HG02981 (cell line): ENCODE measurements around the gene DUS2.
"Not testable (repeated sequence)": the region's sequence is repeated elsewhere in the genome, so short reads cannot be mapped to it uniquely, and the experiment has no call there.

ENCODE experiments used
- ATAC-seq: cut with Tn5 transposase; IDR thresholded peaks from one replicate; pipeline ENCODE4 v1.9.1; 2021; ENCODE audit warnings: mild to moderate bottlenecking, moderate library complexity; ENCODE audit not compliant: unreplicated experiment

The DUS2 gene

GRCh38 chr16:68022728-68023537 is at the start of gene DUS2, which contains the start of gene DDX28:
Gene DUS2, plus strand, starts transcription at chr16:68023284. Its CDS starts 14,740 bp downstream, at chr16:68038024.
Gene DDX28, minus strand, starts transcription at chr16:68023232. Its CDS starts 30 bp downstream, at chr16:68023202.
- peak; percentile 86 for ATAC-seq

GRCh38 chr16:67975321-67976105 is 47.6 kb upstream of the DUS2 start:
- no peak for ATAC-seq

GRCh38 chr16:67976205-67976604 is 46.9 kb upstream of the DUS2 start:
- ATAC-seq: no peak

- ATAC-seq: no peak
Observed at GRCh38 chr16:67977005-67977404, 46.1 kb upstream of the DUS2 start.

- no peak for ATAC-seq
Observed at GRCh38 chr16:67977469-67978227, 45.4 kb upstream of the DUS2 start.

GRCh38 chr16:67979955-67980678 is 43.0 kb upstream of the DUS2 start, which contains the start of gene DPEP3:
Gene DPEP3, minus strand, starts transcription at chr16:67980499. Its CDS starts 119 bp downstream, at chr16:67980380.
- no peak for ATAC-seq

GRCh38 chr16:67982011-67982696 is 40.9 kb upstream of the DUS2 start:
- no peak for ATAC-seq

- ATAC-seq: no peak
Observed at GRCh38 chr16:67986949-67987348, 36.1 kb upstream of the DUS2 start.

- ATAC-seq: no peak
Observed at GRCh38 chr16:67987460-67988160, 35.5 kb upstream of the DUS2 start.

- ATAC-seq: no peak
Observed at GRCh38 chr16:67988675-67989074, 34.4 kb upstream of the DUS2 start.

- ATAC-seq: no peak
Observed at GRCh38 chr16:67989322-67990017, 33.6 kb upstream of the DUS2 start.

- ATAC-seq: no peak
Observed at GRCh38 chr16:67990018-67990386, 33.1 kb upstream of the DUS2 start.

- ATAC-seq: no peak
Observed at GRCh38 chr16:67992661-67993206, 30.4 kb upstream of the DUS2 start.

GRCh38 chr16:67993207-67994039 is 29.7 kb upstream of the DUS2 start:
- ATAC-seq: peak; percentile 61

- not testable (repeated sequence) for ATAC-seq
Observed at GRCh38 chr16:67994040-67994408, 29.1 kb upstream of the DUS2 start.

- ATAC-seq: no peak
Observed at GRCh38 chr16:67995423-67995822, 27.7 kb upstream of the DUS2 start.

GRCh38 chr16:67996666-67997065 is 26.4 kb upstream of the DUS2 start:
- no peak for ATAC-seq
